Tongue (tissue), 2 donors: Measurements from ENCODE around the gene CDH10. TPM values are rescaled to one million over a fixed set of nuclear protein-coding genes. Genes with fewer than 3 reads are reported as not detected.

ENCODE experiments used
- DNase-seq: peaks from one replicate; pipeline ENCODE4 v3.0.0-alpha.2; 2015
- total RNA-seq: library from RNA; depleted of rRNA; stranded (reverse); fragments of >200 nt; gene quantifications from one replicate; pipeline ENCODE4 v1.2.3, GENCODE V29; 2014

Gene CDH10
- total RNA-seq, 1 donor from 2014 or later: 2.5 TPM

DNA sequence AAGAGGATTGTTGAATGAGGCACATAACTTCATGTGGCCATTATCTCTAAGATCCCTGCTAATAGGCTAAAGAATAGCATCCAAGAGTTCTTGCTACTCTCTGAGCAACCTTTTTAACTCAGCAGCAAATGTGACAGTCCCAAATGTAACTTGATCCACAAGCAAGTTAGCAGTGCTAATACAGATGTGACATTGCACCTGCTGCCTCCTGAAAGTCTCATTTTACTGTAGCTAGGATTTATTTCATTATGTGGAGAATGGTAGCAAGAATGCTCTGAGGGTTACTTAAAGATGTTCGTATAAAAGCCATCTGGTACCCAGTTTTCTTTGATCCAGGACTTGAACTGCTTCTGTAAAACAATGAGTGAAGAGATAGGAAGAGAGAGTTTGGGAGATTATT, 45.8 kb downstream of the CDH10 start:
- no peak for DNase-seq

DNA sequence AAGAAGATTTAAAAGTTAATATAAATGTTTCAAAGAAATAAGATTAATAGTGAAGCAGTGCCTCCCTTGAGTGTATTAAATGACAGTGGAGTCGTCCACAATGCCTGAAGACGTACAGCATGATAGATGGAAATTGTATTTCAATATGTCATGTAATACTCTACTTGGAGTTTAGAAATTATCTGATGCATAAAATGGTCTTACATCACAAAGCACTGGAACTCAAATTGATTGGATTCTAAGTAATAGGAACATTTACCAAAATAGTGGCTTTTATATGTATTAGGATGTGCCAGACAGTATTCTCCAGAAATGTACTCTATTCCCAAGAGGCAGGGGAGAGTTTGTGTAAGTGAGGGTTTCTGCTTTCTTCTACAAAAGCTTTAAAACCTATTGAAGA, 49.4 kb downstream of the CDH10 start:
- no peak for DNase-seq

DNA sequence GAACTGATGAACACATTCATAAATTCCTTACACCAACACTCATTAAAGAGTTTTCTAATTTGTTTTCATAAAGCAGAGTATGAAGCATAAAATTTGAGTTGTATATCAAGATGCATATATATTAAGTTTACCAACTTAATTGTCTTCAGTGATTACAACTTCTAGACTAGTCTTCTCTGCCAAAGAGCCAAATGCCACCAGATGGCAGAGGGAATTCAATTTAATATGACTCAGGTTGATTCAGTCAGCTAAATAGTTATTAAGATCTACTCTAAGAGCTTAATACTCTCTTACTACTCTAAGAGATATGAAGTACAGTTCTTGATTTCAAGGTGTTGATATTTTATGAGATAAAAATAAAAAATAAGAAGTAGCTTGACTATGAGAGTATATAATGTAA, 53.4 kb downstream of the CDH10 start:
- no peak for DNase-seq

DNA sequence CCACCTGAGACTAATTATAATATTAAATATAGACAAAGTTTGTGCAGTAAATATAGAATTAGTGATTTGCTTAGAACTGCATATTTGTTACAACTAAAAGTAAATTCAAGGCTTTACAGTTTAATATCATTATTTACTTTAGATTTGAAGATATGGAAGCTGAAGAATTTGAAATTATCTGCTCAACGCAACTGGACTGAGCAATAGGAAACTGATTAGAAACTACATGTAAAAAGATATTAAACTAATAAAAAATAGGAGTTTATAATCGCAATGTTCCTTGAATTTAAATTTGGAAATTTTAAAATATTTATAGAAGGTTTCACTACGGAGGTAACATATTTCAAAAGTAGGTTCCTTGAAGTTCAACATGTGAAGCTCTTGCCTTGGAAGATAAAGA, 55.2 kb downstream of the CDH10 start:
- DNase-seq: no peak

DNA sequence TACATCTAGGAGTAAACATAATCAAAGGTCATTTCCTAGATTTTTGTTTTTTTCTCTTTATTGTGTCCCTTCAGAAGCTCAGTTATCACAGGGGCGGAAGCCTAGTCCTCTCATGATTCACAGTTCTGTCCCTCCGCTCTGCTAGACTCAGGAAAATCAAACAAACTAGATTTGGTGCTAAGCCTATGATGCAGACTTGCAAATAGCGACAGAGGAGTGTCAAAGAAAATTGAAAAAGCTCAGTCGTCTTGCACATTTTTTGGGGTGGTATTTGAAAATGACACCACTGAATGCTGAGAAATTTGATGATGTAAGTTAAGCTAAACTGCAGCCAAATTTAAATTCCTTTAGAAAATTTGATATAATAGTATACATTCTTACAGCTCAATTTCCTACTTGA, 59.0 kb downstream of the CDH10 start:
- DNase-seq: no peak

DNA sequence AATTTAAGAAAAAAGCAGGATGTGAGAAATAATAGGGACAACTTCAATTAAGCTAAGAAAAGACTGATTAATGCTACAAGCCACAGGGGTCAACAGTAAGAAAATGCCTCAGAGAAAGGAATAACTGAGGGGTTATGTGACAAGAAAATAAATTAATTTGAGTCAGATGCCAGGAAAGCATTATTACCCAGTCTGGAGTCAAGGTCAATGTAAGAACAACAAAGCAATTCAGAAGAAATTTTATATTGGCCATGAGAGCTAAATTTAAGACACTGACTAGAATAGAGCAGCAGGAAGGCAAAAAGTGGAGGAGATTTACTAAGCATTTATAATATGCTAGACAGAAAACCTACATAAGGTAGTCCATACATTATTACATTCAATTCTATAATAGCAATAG, 73.5 kb downstream of the CDH10 start:
- no peak for DNase-seq

DNA sequence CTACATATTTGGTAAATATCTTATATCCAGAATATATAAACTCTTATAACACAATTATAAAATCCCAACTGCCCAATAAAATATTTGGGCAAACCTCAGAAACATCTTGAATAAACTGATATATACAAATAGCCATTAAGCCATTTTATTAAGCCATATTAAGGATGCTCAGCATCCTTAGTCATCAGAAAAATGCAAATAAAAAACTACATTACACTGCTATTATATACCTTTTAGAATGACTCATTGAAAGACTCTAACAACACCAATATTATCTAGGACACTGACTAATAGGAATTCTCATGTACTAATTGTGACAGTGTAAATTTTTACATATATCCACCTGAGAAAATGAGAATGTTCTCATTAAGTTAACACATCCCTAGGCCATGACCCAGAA, 77.8 kb downstream of the CDH10 start:
- DNase-seq: no peak

DNA sequence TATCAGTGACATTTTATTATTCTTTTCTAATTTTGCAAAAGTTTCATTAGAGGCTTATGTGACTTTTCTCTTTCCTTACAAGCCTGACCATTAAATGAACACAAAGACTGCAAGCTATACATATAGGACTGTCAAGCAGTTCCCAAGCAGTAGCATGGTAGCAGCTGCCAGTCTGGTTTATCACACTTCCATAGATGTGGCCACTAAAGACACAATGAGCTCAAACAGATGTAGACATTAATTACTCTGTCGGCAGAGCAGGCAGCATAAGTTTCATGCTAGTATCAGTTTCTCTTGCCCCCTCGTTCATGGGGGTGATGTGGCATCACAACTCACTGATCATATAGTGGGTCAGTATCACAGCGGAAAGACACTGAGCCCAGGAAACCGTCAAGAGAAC, 89.5 kb downstream of the CDH10 start:
- DNase-seq: no peak

DNA sequence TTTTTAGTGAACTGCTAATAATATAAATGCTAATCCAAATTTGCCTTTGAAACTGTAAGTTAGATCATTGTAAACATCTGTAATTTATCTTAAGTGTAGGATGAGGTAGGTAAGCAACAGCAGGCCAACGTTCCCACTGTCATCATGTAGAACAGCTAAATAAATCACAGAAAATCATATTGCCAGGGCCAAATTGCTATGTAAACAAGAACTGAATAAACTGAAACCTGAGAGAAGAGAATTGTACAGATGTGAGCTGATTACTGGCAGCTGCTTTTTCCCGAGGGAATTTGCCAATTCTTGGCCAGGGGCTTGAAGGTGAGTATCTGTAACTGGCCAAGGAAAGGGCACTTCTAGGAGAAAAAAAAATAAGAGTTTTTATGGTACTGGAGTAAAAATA, 97.6 kb downstream of the CDH10 start:
- peak; percentile 79 for DNase-seq

DNA sequence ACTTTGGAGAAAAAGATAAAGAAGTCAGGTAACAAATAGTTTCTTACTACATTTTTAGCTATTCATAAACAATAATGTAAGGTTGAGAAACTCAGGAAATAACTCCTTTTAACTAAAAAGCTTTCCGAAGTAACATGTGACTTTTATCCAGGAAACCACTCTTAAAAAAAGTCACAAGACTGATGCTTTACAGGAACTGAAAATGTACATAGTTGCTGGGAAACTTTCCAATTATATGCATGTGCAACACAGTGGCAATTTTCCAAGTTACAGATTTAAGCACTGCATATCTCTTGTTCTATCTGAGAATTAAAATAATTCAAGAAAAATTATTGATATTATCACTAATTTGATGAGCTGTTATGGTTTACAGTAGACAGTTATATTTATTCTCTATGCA, 105.2 kb downstream of the CDH10 start:
- peak; percentile 62 for DNase-seq

DNA sequence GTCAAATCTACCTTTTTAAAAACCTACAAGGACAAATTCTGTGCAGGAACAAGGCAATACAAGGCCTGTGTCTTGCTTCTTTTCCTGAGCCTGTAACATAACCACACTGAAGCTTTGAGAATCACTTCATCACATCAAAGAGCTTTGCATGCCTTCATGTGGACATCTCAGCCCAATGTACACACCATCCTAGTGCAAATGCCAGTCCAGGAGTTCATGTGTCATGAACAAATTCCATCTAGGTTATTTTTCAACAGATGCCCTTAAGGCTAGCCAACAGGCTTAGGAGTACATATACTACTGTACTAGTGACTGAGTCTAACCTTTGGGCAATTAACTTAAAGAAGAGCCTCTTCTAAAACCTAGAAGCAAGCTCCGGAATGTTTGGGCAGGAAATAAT, 106.4 kb downstream of the CDH10 start:
- DNase-seq: no peak

DNA sequence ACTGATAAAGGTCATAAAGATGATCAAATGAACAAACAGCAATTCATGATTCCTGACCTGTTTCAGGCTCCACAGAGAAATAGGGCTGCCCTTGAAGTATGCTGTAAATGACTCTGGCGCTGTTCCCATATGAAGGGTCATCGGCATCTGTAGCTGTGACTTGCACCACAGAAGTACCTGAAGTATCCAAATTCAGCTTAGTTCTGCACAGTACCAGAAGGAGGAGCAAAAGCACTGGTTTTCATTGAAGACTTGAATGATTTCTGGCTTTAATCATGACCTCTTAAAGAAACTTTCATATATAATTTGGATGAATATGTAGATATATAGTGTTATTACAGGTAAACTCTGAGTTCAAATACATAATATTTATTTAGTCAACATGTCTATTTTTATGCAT, 109.1 kb downstream of the CDH10 start:
- no peak for DNase-seq

DNA sequence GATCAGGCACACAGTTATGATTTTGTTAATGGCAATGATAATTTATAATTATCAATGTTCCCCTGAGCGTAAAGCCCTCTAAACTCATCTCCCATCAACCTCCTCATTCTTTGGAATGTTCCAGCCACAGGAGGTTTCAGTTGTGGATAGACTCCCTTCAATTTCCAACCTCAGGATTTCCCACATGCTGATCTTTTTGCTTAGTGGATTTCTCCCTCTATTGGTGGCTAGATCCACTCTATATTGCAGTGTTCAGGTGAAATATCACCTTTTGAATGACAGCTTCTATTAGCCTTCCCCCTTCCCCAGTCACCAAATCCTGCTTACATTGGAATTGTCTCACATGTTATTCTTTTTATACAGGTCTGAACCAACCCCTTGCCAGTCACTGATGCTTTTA, 113.9 kb downstream of the CDH10 start:
- no peak for DNase-seq

DNA sequence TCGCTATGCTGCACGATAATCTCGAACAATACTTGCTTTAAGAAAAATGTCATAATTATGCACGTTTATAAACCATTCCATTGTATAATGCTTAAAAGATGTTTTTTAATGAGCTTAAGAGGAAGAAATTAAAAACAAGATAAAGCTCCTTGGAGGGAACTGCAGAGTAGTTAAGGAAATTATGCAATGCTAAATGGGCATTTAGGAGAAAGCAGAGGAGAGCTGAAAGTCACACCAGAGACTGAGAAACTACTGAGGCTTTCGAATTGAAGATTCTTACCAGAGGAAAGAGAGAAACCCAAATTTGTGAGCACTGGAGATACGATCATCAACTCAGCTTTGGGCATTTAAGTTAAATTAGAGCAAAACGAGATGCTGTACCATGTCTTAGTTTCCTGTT, 119.4 kb downstream of the CDH10 start:
- no peak for DNase-seq

DNA sequence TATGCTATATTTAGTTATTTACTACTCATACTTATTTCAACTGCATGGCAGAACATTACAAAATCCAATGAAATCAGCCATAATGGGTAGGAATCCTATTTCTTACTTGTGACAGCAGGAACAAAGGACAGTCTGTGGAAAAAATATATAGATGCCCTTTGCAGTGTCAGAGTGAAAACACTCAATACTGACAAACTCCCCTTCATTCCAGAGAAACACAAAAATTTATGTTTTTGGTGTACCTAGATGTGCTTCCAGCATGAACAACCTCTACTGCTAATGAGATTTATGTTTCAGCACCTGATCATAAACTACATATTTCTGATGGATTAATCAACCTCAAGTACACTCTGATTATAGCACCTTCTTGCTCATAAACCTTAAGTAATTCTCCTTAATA, 132.4 kb downstream of the CDH10 start:
- no peak for DNase-seq

DNA sequence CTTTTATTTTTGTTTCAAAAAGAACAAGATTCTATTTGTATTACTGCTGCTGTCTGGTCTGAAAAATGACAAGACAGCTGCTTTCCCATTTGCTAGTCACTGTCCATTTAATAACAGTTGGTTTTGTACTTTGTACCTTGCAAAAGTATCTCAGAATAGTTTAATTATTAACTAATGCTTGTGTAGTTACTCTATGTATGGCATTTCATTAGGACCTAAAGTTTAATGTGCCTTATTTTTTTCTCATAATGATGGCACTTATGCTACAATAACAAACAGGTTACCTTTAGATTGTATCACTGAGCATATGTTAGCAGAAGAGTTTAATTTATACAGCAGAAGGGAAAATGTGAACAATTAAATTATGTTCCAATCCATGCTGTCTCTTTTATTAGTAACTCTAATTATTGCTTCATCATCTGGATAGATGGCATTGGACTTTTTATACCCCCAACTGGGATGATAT, 134.2 kb downstream of the CDH10 start:
- no peak for DNase-seq

DNA sequence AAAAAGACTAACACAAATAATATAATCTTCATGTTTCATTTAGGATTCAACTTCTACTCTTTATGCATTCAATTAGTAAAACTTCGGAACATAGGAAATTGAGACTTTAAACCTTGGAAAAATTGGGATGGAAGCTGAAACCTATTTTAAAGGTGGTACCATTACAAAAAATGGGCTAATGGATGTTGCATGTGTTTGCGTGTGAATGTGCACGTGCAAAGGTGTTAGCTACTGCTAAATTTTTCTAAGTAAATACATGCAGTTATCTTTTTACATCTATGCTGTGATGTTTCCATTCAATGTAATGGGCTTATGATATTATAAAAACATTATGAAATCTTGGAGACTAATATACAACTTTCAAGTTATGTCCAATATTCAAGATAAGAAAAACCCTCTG, 134.8 kb downstream of the CDH10 start:
- DNase-seq: no peak

DNA sequence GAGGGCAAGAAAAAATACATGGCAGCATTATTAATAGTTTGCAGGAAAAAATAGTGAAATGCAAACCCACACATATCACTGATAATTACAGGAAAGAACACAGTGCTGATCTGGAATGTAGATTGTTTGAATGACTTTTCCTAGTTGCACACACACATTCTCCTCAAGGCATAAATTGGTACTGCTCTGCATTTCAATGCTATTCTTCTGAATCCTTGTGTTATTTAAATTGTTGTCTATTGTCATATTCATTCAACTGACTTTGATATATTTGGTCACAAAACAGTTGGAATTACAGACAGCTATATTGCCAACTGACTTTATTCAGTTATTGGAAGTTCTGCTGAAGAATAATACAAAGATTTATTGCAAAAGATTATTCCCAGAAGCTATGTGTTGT, 139.5 kb downstream of the CDH10 start:
- DNase-seq: no peak

DNA sequence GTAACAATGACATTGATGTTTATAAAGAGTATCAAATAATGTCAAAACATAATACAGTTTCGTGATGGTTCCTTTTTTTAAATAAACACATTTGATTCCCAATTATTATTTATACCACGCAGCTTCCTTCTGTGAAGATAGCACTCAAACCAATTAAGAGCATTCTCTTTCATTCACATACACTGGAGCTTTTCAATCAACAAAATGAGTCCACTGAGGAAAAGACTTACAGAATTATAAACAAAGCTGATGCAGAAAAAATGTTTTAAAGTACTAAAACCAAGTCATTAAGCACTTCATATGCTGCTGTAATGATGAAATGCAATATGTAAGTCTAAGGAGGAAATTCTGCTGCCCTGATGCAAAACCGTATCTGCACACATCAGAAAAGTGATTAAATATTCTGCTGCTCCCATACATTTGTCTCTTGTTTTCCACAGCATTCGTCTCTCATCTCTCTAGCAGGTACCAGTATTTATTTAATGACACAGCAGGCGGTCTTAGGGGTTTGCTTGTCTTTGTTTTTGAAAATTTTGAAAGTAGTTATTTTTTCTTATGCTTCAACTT, 147.1 kb downstream of the CDH10 start:
- no peak for DNase-seq

DNA sequence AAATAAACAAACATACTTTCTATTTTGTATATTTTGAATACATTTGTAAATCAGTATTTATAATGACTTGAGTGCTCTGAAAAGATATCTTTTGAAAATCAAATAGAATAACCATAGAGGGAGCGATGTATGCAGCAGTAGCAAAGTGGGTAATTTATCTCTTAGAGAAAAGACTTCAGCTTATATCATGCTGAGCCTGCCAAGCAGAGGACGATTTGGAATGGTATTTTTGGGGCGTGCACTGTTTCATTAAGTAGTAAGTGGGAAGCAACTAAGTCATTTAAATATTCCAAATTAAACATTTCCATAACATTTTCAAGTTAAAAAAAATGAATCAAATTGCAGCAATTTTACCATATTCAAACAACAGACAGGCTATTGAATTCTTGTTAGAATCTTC, 147.6 kb downstream of the CDH10 start:
- no peak for DNase-seq

DNA sequence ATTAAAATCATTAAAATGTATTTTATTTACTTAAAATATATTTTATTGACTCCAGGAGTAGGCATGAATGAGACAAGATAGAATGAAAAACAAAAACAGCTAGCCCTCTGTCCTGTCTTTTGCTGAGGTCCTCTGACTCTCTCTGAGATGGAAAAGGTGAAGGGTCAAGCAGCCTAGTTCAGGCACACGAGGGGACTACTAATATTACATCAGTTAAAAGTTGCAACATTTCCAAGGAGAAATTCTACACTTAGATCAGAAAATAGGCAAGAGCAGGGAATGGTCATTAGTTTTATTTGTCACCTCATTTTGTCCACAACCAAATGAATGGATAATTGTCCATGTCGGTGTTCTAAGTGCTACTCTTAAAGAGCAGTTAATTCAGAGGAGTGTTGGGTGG, 148.5 kb downstream of the CDH10 start:
- DNase-seq: no peak

DNA sequence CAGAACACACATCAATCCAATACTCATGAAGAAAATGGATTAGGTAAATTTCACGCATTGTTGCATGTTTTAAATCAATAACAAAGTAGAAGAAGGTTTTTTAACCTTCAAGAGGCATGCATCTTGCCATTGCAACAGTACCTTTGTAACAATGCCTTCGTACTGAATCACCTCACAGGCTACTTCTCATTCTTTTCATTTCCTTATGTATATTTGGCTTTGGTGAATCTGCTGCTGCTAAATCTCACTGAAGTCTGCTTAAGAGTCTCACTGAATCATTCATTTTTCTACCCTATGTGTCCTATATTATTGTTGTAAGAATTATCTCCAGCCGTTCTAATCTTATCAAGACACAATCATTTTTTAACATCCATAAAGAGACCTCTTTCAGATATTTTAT, 152.5 kb downstream of the CDH10 start:
- DNase-seq: no peak

DNA sequence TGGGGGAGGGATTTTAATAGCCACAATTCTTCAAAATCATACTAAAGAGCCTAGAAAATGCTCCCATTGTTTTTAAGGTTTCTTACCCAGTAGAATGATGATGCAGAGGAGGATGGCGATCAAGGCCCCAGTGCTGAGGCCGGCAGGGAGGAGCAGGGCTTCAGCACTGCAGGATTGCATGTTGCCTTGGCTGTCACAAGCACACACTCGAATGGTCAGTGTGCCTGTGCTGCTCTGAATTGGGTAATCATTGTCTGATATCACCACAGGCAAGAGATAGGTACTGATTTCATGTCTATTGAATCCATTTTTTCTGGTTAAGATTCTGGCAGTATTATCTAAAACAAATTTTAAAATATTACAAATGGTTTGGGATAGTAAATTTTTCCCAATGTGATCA, 153.3 kb downstream of the CDH10 start:
- DNase-seq: no peak

DNA sequence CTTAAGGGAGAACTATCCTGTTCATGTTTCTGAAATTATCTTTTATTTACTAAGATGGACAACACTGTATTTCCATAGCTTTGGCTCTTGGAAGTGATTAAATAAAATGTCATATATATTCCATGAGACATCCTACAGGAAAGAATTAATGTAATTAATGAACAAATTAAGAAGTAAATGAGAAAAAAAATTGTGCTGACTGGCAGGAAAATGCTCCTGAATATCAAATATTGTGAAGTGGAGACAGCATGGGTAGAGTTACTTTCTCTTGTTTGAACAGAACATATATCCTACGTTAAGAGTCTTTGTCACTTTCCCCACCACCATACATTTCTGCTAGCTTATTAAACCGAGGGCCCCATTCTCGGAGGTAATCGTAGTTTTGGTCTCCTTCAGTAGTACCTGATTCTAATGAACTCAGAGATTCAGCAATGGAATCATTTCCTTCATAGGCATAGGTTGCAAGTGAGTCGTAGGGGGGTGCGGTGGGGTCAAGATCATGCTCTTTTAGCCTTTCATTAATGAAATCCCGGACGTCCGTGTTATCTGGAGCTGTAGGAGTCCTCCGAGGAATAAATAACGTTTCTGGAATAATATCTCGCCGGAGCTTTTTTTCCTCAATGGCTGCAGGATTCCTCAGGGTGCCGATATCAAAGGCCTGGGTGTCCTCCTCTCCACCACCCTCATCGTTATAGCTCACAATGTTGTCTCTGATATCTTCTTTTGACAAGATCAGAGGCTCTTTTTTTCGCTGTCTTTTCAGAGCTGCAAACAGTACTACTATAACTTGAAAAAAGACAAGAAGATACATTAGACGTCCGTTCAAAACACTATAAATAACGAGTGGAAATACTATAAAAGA, 157.2 kb downstream of the CDH10 start:
- DNase-seq: no peak
